Sciatic nerve (tissue), 2 donors: ENCODE results near the gene ZNF263. TPM values are rescaled to one million over a fixed set of nuclear protein-coding genes. Genes with fewer than 3 reads are reported as not detected.
A peak's percentile ranks its signal among the peaks of the same experiment; 100 is the strongest.
"Not testable (repeated sequence)": the region's sequence is repeated elsewhere in the genome, so short reads cannot be mapped to it uniquely, and the experiment has no call there.

Experiments used
- ATAC-seq: fragments of 200-7000 bp; cut with Tn5 transposase; one replicate; pipeline ENCODE4 v1.9.1; 2020; ENCODE audit warnings: mild to moderate bottlenecking, moderate library complexity
- DNase-seq: peaks from one replicate; pipeline ENCODE4 v3.0.0-alpha.2; 2020; ENCODE audit warnings: low spot score
- intact Hi-C: fragments of 100-400 bp; cut with DNase I; formaldehyde crosslinking; loops from one replicate; pipeline ENCODE4 v1.14.2; 2022
- total RNA-seq: library from RNA; stranded (reverse); fragmentation: NEBNext Ultra II Directional; extraction: Animal tissue kit (Norgen Biotek cat#: 25700); gene quantifications from one replicate; pipeline ENCODE4 v1.2.1, GENCODE V29; 2021
- donor health status: DM: no; HTN: no; CAD: no.
- donor health status: DM: no; HTN: no; CAD: no.

The ZNF263 gene
- total RNA-seq, 1 donor from 2014 or later, result 31.4 TPM

DNA sequence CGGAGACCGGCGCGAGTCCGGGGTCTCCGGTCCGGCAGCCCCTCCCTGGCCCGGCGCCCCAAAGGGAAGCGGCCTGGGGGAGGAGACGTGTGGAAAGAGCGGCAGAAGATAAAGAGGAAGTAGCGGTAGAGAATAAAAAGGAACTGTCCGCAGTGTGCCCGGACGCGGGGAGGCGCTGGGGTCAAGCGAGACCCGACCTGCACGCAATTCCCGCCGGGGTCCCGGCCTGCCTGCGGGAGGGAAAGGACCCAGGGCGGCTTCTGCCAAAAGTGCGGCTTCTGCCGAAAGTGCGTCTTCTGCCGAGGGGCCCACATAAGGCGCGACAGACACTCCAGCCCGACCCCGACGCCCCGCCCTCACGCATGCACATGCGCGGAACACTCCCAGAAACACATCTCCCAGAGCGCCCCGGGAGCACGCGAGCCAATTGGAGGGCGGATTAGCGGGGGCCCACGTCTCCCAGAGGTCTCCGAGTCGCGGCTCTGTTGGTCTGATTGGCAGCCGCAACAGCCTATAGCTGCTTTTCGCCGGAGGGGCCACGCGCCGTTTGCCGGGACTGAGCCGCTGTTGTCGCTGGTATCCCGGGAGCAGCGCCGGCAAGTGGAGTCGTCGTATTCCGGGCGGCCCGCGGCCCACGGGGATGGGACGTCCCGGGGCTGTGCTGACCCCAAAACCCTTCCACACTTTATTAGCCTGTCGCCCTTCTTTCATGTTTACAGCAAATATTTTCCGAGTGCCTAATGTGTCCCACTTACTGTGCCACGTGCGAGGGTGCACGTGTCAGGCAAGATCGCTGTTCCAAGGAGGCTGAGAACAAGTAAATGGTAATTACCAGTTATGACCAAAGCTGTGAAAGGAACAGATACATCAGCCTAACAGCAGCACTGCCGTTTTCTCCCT lies 18.9 kb upstream of the ZNF263 start:
- ATAC-seq, result peak; percentile 96
- intact Hi-C loops, result loop anchor here (2.0 kb wide), 1 partner anchor 18 kb away; the partner anchor contains the start of gene ZNF263
- peak; percentile 97 for DNase-seq

DNA sequence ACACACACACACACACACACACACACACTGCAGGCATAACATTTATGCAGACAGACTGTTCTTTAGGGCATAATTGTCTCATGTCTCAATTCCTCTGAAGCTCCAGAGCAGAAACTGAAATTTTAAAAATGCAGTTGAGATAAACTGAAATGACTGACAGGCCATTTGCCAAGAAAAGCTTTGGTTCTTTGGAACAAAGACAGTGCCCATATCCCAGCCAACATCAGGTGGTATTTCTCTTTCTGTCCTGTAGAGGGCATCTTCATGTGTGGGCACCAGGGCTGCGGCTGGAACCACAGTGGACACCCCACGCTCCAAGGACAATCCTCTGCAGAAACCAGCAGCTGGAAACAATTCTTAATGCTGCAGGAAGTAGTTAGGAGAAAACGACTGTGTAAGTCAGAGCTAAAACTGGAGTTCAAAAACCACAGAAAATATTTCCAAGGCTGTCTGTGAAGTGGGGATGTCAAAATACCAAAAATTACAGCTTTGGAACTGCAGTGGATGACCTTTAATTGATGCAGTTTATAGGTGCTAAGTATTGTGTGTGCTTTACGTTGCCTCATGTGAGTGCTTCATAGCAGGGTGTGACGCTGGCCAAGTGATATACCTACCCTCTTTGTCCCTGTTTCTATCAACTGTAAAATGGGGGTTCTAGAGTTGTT lies 16.3 kb upstream of the ZNF263 start:
- no peak for ATAC-seq

DNA sequence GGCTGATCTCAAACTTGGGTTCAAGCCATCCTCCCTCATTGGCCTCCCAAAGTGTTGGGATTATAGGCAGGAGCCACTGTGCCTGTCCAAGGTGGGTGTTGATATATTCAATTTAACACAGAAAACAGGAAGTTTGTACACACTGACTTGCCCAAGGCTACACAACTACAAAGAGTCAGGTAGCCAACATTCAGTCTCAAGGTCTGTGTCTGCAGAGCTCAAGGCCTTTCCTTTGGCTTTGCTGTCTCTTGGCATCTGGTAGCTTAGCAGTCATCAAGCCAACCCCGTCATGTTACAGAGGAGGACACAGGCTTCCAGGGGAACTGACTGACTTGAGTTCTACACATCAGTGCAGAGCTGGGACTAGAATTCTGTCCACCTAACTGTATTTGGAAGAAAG lies 15.0 kb upstream of the ZNF263 start:
- ATAC-seq (no peak), DNase-seq (no peak)
- intact Hi-C loops, result no loop called here

More for the DNA sequence above, 16.3 kb upstream of the ZNF263 start:
- intact Hi-C loops, result no loop called here
- no peak for DNase-seq

DNA sequence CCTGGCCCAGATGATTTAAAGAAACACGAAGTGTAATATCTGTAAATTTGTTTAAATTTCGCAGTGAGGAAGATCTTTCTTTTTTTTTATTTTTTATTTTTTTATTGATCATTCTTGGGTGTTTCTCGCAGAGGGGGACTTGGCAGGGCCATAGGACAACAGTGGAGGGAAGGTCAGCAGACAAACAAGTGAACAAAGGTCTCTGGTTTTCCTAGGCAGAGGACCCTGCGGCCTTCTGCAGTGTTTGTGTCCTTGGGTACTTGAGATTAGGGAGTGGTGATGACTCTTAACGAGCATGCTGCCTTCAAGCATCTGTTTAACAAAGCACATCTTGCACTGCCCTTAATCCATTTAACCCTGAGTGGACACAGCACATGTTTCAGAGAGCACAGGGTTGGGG lies 12.6 kb upstream of the ZNF263 start:
- DNase-seq, ATAC-seq, intact Hi-C loops: not testable (repeated sequence)

DNA sequence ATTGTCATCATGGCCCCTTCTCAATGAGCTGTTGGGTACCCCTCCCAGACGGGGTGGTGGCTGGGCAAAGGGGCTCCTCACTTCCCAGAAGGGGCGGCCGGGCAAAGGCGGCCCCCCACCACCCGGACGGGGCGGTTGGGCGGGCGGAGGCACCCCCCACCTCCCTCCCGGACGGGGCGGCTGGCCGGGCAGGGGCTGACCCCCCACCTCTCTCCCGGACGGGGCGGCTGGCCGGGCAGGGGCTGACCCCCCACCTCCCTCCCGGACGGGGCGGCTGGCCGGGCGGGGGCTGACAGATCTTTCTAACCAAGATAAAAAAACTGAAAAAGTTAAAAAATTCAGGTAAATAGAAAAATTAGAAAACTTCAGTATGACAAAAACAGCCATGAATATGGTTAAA lies 12.0 kb upstream of the ZNF263 start:
- ATAC-seq, intact Hi-C loops, DNase-seq: not testable (repeated sequence)

DNA sequence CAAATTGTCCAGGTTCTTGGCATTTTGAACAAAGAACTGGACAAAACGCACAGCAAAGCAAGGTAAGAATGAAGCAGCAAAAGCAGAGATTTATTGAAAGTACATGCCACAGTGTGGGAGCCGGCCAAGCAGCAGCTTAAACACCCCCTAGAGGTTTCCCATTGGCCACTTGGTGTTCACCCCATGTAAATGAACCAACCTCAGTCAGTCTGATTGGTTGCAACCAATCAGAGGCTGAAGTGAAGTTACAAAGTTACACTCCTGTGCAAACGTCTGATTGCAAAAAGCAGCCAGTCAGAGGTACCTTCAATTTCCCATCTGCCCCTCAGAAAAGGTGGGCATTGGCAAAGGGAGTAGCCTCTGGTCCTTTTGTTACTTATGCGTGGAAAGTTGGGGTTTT lies 8.8 kb upstream of the ZNF263 start:
- intact Hi-C loops, result no loop called here
- no peak for ATAC-seq

DNA sequence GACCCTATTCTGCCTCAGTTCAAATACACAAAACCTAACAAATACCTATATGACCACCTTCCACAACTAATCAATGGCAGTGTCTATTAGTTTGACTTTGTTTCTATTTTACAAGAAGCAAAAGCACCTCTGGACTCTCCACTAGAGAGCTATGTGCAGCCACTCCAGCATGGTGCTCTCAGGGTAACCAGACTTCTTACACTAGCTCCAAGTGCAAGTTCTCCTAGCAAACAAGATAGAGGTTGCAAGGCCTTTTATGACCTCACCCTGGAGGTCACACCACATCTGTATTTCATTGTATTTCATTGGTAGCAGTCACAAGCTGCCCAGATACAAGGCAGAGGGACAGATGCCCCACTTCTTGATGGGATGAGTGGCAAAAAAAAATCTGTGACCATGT lies 8.3 kb upstream of the ZNF263 start:
- intact Hi-C loops, result no loop called here
- DNase-seq (no peak), ATAC-seq (no peak)

More for the DNA sequence above, 8.8 kb upstream of the ZNF263 start:
- DNase-seq, result no peak

DNA sequence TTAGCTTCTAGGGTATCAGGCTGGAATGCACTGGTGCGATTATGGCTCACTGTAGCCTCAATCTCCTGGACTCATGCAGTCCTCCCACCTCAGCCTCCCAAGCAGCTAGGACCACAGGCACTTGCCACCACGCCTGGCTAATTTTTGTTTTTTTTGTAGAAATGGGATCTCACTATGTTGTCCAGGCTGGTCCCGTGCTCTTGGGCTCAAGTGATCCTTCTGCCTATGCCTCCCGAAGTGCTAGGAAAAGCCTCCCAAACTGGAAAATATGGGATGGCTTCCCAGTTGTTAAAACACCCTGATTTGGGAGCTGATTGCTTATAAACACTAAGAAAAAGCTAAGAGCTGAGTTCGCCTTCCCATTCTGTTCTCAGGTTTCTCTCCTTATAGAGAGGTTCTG lies 6.6 kb upstream of the ZNF263 start:
- intact Hi-C loops, result no loop called here
- no peak for ATAC-seq
- DNase-seq, result no peak

DNA sequence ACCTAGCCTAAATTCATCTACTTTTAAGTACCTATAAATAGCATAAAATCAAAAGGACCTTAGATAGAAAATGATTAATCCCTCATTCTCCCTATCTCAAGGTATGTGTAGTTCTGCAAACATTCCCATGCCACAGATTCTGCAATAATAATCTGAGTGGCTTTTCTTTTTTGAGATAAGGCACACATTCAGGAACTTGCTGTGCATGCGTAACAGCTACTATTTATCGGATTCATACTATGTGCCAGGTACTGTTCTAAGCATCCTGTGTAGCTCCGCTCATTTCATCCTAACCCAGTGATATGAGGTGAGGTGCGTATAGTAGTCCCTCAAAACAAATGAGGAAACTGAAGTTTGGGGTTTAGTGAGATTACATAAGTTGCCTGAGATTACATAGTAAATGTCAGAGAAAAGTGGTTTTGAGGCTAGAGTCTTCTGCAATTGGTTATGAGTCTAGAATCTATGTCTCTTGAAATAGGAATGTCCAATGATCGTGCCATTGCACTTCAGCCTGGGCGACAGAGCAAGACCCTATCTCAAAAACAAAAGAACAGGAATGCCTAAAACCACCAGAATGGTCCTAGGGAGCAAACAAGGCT lies 2.0 kb upstream of the ZNF263 start:
- ATAC-seq, result no peak
- DNase-seq, result no peak
- intact Hi-C loops, result no loop called here

DNA sequence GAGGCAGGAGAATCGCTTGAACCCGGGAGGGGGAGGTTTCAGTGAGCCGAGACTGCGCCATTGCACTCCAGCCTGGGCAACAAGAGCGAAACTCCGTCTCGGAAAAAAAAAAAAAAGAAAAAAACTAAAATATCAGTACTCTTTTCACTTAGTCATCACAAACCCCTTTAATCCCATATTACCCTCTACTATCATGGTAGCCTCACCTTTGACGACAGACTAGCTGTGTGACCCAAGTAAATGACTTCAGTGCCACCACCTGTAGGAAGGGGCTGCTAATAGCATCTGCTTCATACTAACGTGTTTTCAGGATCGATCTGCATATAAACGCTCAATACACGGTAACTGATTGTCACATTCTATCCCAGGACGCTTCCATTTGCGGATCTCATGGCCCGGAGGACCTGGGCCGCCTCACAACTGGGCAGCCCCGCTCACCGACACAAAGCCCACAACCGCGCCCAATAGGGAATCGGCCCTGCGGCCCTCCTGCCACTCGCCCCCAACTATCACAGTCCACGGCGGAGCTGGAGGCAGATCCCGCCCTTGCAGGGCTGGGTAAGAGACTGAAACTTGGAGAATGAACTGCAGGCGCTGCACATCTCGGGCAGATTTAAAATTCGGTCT lies 1.1 kb upstream of the ZNF263 start:
- DNase-seq (no peak), ATAC-seq (peak; percentile 2)
- intact Hi-C loops, result loop anchor here (2.0 kb wide), 1 partner anchor 17 kb away; no protein-coding TSS in a partner anchor

DNA sequence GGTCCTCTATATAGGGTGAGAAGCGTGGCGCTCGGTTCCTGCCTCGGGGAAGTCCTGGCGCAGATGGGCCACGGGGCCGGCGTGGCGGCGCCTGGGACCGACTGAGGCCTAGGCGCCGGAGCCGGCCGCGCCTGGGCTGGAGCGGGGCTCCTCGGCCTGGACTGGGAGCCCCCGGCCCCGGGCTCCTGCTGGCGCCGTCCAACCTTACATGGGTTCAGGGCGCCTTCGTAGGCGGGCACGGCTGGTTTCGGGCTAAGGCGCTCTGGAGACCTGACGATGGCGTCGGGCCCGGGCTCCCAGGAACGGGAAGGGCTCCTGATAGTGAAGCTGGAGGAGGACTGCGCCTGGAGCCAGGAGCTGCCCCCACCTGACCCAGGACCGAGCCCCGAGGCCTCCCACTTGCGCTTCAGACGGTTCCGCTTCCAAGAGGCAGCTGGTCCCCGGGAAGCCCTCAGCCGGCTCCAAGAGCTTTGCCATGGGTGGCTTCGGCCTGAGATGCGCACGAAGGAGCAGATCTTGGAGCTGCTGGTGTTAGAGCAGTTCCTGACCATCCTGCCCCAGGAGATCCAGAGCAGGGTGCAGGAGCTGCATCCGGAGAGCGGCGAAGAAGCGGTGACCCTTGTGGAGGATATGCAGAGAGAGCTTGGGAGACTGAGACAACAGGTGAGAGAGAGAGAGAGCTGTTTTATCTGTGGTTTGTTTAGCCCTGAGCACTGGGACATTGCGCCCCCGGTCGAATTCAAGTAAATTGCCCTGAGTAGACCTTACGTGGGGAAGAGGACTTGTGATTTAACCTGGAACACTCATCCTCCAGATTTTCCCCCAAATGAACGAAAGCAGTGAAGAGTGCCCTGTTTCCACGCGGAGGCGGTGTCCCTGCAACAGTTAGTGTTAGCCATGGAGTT lies 504 bp downstream of the ZNF263 start:
- intact Hi-C loops, result loop anchor here (2.0 kb wide), 1 partner anchor 19 kb away; no protein-coding TSS in a partner anchor
- DNase-seq, result peak; percentile 65
- ATAC-seq, result no peak

DNA sequence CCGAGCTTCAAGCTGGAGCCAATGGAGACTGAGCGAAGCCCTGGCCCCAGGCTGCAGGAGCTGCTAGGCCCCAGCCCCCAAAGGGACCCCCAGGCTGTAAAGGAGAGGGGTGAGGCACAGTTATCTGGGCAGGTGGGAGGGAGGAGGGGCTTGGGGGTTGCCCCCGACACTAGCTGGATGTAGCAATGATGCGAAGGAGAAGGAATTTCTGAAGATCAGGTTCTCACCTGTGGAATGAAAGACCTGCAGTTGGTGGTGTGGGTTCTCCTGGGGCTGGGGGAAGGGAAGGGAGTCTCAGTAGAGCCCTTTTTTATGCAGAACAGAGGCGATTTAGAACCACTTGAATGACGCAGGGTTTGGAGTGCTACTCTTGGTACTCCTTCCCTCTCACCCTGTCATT lies 1.8 kb downstream of the ZNF263 start:
- intact Hi-C loops, result no loop called here

DNA sequence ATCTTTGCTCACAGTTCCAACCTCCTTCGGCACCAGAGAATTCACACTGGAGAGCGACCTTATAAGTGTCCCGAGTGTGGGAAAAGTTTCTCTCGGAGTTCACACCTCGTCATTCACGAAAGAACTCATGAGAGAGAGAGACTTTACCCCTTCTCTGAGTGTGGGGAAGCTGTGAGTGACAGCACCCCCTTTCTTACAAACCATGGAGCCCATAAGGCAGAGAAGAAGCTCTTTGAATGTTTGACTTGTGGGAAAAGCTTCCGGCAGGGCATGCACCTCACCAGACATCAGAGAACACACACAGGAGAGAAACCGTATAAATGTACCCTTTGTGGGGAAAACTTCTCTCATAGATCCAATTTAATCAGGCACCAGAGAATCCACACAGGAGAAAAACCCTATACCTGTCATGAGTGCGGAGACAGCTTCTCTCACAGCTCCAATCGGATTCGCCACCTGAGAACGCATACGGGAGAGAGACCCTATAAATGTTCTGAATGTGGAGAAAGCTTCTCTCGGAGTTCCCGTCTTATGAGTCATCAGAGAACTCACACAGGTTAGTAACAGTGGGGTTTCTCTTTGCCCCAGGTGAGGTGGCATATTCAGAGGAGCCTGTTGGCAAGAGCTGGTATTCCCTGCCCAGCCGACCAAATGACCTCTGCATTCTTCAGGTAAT lies 6.8 kb downstream of the ZNF263 start:
- intact Hi-C loops, result no loop called here
- DNase-seq (no peak), ATAC-seq (no peak)

More for the DNA sequence above, 1.8 kb downstream of the ZNF263 start:
- no peak for DNase-seq
- ATAC-seq, result no peak

DNA sequence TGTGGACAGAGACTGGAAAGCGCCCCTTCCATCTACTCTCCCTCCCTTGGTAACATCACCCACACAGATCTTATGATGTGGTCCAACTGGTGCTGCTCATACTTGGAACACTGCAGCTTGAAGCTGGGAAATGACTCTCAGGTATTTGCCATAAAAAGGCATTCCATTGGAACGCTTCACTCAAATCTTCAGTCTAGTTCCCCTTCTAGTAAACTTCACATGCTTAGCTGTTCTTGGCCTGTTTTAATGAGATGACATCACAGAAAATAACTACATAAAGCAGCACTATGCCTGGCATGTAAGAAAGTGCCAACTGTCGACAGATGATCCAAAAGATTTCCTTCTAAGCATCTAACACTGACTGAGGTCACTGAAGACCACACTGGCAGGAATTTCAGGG lies 9.3 kb downstream of the ZNF263 start:
- no peak for ATAC-seq
- DNase-seq, result no peak
- intact Hi-C loops, result no loop called here

DNA sequence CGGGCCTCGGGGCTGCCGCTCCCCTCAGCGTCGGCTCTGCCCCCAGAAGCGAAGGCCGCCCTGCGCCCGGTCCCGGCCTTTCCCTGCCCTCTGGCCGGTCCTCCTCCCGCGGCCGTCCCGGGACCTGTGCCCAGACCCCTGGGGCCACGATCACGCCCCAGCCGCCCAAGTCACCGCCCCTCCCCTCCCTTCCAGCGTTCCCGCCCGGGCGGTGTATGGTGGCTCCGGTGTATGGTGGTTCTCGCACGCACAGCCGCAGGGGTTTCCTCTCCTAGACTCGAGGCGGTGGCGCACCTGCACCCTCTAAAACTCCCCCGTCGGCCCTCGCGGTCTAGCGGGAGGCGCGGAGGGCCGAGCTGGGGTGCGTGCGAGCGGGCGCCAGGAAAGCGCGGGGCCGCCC lies 11.9 kb downstream of the ZNF263 start:
- DNase-seq, result no peak
- no peak for ATAC-seq
- intact Hi-C loops, result no loop called here

DNA sequence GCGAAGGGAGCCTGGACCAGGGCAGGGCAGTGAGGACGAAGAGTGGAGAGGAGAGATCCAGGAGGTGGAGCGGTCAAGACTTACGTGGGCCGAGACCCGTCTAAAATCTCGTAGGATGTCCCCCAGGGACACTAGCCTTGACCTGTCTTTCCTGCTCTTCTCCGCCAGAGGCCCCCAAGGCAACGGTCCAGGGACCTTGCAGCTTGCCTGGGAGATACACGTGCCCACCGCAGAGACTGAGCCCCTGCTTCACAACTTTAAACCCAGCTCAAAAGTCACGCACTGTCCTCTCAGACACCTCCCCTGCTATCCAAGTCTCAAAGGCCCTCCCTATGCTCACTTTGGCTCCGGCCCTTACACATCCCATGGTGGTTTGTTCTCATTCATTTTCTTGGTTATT lies 12.5 kb downstream of the ZNF263 start:
- no peak for DNase-seq
- intact Hi-C loops, result no loop called here
- no peak for ATAC-seq

DNA sequence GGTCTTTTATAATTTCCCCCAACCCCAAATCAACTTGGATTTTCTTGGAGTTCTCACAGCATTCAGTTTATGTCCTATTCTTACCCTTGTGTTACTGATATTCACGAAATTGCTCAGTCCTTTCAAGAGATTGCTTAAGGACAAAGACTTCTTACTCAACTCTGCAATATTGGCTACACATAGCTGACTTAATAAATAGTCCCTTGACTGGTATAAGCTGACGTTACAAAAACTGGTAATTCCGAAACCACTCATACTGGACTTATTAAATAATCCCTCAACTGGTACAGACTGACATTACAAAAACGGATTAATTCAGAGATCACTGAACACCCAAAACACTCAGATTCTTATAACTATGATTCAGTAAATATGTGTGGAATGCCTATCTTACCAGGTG lies 21.1 kb downstream of the ZNF263 start:
- DNase-seq, result no peak
- ATAC-seq, result no peak
- intact Hi-C loops, result loop anchor here (10.0 kb wide), 1 partner anchor 100 kb away; the partner anchor contains the start of genes ZNF174 and ZSCAN32
